GM19023 (cell line): ENCODE data around the gene ARL17B.
"Not testable (repeated sequence)": the region's sequence is repeated elsewhere in the genome, so short reads cannot be mapped to it uniquely, and the experiment has no call there.

ENCODE experiments used
- ATAC-seq: cut with Tn5 transposase; IDR thresholded peaks from one replicate; pipeline ENCODE4 v1.9.1; 2021; ENCODE audit warnings: mild to moderate bottlenecking, moderate library complexity; ENCODE audit not compliant: unreplicated experiment

Gene ARL17B

DNA sequence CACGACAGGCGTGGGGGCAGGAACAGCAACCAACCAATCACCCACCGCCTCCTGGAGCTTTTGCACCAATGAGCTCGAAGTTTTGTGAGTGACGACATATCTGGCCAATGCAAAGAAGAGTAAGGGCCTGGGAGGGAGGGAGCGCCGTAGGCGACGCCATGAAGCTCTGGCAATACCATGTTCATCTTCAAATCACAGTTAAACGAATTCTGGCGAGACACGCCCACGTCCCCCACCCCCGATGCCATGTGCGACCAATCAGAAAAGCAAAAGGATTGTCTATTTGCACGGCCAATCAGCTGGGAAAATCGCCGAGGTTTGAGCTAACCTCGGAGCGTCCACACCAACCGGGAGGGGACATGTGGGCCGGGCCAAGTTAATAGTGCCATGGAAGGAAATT, at the start of gene ARL17B:
Gene ARL17B (minus strand): TSS at position 12 of the 400 bp plus-strand sequence. CDS start 3,369 bp downstream, outside the sequence.
- peak; percentile 97 for ATAC-seq

DNA sequence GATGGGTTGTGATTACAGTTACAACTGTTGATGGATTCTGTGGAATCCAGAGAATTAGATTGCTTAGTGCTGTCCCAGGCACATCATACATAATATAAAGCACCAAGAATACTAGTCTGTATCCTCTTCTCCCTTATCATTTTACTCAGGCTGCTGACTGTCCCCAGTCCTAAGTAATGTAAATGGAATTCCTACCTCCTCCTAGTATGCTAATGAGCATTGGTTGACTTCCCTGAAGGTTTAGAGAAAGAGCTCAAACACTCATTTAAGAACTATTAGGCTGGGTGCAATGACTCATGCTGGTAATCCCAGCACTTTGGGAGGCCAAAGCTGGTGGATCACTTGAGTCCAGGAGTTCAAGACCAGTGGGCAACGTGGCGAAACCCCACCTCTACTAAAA, 48.3 kb upstream of the ARL17B start:
- not testable (repeated sequence) for ATAC-seq

DNA sequence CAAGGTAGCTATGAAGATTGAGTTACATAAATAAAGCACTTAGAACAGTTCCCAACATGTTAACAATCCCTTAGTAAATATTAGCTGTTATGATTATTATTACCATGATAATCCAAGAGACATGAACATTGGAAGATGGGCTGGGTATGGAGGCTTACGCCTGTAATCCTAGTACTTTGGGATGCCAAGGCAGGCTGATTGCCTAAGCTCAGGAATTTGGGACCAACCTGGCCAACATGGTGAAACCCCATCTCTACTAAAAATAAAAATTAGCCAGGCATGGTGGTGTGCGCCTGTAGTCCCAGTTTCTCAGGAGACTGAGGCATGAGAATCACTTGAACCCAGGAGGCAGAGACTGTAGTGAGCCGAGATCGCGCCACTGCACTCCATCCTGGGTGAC, 45.6 kb upstream of the ARL17B start:
- not testable (repeated sequence) for ATAC-seq

DNA sequence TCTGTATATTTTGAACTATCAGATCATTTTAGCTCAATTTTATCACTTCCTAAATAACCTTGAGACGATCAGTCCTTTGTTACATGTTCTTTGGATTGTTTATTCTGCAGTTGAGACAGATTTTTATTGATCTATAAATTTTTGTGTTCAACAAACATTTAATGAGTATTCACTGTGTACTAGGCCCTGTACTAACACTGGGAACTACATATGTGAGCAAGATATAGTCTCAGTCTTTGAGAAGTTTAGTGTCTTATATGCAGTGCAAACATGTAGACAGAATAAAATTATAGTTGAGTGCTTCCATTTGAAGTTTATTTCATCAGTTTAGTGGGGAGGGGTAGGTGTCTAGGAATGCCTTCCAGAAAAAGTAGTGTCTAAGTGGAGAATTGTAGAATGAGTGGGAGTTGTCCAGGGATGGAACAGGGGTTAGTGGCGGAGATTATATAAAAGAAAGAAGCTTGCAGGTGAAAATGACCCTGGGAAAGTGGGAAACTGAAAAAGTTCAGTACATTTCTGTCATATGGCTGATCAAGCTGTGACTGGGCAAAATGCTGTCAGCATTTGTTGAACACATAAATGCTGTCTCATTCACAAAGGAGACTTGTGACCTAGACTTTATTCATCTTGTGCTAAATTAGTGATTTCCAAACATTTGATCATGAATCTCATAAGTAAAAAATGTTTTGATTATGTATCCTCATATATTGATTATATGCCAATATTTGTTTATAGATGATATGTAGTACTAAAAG, 39.6 kb upstream of the ARL17B start:
- ATAC-seq, result not testable (repeated sequence)

DNA sequence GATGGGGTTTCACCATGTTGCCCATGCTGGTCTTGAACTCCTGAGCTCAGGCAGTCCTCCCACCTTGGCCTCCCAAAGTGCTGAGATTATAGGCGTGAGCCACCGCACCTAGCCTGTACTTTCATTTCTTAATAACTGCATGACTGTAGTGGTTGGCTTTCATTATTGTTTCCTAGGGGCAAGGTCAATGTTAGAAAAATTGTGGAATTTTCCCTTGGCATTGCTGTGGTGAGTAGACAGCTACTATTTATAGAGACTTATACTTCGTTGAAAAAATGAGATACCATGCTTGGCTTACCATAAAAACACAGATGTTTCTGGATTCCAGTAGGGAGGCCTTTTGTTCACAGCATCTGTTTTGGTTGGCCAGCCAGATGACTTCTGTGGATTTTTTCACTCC, 39.0 kb upstream of the ARL17B start:
- ATAC-seq, result not testable (repeated sequence)

DNA sequence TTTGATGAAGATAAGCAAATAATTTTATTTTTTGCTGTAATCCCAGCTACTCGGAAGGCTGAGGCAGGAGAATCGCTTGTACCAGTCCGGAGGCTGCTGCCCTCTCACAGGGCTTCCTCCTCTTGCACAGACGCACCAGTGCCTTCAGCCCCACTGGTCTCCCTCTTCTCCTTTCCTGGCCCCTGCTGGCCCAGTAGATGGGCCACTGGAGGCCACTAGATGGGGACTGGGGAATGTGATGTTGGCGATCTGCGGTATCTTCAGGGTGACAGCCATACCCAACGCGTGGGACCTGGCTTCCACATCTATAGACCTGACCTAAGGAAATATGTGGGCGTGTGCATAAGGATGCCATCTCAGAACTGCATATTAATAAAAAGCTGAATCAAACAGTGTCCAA, 38.4 kb upstream of the ARL17B start:
- not testable (repeated sequence) for ATAC-seq

DNA sequence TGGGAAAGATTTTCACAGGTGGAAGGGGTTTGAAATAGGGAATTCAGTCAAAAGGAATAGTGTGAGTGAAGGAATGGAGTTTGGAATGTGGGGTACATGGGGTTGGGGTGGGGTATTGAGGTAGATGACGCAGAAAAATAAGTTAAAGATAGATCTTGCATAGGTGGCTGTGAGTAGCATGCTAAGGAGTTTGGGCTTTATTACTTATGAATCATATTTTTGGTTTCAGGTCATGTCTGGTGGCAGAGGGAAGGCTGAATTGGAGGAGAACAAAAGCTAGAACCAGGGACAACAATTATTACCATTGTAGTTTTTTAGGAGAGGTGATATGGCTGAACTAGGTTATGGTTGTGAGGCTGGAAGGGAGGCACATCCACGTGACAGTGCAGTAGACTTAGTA, 34.7 kb upstream of the ARL17B start:
- not testable (repeated sequence) for ATAC-seq

DNA sequence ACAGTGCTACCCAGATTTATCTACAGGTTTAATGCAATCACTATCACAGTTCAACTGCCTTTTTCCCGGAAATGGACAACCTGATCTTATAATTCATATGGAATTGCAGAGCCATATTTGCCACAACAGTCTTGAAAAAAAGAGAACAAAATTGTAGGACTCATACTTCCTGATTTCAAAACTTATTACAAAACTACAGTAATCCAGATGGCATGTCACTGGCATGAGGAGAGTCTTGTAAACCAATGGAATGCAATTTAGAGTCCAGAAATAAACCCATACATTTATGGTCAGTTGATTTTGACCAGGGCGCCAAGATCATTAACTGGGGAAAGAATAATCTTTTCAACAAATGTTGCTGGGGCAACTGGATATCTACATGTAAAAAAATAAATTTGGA, 32.1 kb upstream of the ARL17B start:
- ATAC-seq, result not testable (repeated sequence)

DNA sequence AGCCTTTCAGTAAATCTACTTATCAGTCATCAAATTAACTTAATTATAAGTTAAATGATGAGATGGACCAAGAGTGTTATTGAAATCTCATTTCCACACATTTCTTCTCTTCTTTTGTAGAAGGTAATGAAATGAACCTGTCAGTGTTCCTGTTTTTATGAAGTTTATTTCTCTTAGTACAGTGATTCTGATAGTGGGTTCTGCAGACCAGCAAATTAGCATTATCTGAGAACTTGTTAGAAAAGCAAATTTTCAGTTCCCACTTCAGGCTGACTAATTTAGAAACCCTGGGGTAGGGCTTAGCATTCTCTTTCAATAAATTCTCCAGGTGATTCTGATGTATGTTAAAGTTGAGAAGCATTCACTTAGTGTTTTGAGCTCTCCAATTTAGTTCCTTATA, 23.9 kb upstream of the ARL17B start:
- ATAC-seq, result not testable (repeated sequence)

DNA sequence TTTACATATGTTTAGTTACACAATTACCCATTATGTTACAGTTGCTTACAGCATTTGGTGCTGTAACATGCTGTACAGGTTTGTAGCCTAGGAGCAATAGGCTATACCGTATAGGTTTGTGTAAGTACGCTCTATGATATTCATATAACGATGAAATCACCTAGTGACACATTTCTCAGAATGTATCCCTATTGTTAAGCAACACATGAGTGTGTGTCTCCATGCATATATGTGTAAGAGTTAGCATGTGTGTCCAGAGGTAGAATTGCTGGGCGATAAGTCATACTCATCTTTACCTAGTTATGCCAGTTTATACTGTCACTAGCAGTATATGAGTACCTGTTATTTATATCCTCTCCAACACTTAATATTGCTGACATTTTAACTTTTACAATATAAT, 21.6 kb upstream of the ARL17B start:
- ATAC-seq, result not testable (repeated sequence)

DNA sequence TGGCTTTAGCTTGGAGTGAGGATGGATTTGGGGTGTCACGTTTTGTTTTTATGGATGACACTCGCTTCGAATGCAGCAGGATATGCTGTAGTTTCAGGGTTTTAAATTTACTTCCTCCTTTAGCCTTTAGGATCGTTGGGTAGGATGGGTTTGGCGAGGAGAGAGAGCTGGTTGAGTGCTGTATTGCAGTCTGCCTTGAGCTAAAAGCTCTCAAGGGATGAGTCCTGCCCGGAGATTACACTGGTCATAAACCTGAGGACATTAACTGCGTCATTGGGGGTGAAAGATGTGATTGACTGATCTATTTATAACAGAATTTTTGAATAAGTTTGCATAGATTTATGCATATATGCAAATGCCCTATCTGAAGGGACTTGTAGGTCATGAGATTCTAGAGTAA, 11.9 kb upstream of the ARL17B start:
- not testable (repeated sequence) for ATAC-seq

DNA sequence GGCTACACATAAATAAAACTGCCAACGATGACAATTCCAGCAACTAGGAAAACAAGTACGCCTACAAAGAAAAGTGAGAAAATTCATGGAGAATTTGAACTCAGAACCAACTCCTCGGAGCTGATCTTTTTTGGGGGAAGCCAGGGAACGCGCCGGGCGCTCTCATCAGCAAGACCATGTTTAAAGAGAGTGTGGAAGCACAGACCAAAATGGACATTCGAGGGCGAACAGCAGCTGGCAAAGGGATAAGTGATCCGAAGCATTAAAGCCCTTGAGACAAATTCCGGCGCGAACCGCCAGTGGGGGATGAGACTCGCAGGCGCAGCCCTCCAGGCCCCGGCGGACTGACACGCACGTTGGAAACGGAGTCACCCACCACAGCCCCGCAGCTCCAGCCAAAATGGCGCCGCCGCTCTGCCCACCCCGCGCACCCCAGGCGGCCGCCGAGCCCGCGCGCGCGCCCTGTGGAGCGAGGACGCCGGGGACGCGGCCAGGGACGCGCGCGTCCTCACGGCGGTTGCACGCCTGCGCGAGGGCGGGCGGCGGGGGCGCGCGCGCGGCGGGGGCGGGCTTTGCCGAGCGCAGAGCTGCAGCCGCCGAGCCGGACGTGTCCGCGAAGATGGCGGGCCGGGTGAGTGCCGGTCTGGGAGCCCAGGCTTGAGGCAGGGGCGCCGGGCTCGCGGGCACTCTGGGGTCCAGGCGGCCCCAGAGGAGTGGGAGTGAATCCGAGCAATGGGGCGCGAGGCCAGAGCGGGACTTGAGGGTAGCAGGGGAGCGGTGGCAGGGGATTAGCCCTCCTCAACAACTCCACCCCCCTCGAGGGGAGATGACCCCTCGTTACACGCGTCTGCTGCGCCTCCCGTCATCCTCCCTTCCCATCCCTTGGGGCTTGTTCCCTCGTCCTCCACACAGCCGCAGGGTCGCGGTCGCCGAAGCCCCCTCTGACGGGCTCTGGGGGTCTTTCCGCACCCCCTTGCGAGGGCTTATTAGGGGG, 11.0 kb upstream of the ARL17B start:
- peak; percentile 66 for ATAC-seq

DNA sequence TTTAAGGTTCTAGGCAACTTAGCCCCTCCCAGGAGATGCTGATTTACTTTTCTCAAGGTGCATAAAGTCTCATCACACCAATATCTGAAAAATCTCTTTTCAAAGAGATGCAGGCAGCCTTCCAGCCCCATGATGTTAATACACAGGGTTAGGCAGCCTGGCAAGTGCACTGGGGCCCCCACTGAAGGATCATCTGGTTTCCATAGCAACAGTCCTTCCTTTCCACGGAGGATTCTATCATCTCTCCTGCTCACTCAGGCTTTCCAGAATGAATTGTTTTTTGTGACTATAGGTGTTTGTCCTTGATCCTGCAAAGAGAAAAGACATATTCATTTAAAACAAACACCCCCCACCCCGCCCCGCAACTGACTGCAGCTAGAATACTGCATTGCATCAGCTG, 6.0 kb upstream of the ARL17B start:
- ATAC-seq, result not testable (repeated sequence)

DNA sequence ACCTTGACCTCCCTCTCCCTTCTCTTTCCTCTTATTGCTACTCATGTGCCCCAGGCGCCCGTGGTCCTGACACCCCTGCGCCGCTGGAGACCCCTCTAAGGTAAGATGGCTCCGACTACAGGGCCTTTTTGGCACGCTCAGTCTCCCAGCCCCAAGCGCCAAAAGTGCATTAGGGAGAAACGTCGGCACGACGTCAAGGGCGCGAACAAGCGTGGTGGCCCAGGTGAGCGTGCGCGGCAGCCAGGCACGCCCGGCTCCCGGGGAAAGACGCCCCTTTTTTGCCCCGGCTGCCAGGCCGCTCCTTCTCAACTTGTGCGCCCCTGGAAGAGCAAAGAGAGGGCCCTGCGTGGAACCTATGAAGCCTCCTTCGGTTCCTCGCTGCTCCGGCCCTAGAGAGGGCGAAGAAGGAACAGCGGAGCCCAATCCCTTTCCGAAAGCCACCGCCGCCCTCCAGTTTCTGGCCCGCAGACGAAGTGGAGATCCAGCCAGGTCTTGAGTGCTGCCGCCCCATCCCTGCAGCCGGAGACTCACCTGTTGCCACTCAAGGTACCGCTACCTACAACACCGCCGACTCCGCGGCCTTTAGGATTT, 326 bp downstream of the ARL17B start:
- peak; percentile 54 for ATAC-seq

DNA sequence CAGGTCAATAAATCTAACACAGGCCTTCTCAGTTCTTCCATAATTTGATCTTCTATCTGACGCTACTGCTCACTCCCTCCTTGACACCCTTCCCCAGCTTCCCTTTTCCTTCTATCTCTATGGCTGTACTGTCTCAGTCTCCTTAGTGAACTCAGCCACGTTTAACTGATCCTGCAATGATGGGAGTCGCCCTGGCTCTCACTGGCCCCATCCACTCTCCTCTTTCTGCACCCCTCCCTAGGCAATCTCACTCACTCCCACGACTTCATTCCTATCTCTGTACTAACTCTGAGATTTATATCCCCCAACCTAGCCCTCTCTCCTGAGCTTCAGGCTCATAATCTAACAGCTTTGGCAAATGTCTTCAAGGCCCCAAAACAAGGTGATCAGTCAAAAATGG, 7.7 kb downstream of the ARL17B start:
- ATAC-seq, result not testable (repeated sequence)

DNA sequence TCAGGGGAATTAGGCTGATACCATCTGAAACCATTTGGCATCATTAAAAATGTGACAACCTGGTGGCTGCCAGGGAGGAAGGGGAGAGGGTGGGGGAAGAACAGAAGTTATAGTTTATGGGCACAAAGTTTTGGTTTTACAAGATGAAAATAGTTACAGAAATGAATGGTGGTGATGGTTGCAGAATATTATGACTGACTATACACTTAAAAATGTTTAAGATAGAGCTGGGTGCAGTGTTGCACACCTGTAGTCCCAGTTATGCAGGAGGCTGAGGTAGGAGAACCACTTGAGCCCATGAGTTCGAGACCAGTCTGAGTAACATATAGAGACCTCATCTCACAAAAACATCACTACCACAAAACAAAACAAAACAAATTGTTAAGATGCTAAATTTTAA, 12.5 kb downstream of the ARL17B start:
- not testable (repeated sequence) for ATAC-seq

DNA sequence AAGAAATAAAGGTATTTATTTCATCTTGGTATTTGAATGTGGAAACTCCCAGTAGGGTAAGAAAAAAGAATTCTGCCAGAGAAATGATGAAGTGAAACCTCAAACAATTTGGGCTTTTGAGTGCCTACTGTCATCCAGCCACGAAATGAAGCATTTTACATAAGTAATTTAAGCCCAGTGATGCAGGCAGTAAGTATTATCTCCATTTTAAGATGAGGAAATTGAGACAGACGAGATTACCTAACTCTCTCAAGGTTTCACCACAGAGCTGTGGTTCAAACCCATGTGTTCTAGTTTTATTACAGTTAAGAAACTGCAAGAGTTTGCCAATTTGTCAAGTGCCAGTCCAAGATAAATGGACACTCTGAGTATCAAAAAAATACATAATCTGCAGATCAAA, 13.2 kb downstream of the ARL17B start:
- ATAC-seq, result not testable (repeated sequence)

DNA sequence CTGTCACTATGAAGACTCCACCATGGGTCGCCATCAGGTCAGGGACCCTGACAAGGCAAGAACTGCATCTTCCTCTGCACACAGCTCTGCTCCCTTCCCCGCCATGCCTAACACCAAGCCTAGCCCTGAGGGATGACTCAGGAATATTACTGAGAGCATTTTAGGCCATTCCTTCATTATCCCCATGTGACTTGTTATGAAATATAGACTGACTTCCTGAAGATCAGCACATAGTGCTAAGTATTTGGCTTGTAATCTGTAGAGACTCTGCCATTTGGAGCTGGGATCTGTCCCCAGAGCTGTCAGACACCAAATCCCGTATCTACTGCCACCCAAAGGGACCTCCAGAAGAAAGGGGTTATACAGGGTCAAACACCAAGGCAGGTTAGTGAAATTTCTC, 19.4 kb downstream of the ARL17B start:
- ATAC-seq, result not testable (repeated sequence)

DNA sequence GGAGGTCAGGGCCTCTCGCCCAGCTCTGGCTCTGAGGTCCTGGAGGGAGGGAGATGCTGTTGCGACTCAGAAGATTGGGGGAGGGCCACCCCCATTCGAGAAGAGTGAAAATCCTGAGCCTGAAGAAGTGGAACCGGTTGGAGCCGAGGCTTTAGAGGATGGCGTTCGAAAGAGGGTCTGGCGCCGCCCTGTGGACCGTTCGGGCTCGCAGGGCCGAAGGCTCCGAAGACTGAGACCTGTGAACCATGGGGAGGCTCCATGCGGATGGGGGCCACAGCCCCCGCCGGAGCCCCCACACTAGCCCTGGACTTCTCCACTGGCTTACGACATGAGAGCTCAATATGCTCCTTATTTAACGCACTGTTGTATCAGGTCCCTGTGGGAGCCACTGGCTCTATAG, 20.3 kb downstream of the ARL17B start:
- not testable (repeated sequence) for ATAC-seq

DNA sequence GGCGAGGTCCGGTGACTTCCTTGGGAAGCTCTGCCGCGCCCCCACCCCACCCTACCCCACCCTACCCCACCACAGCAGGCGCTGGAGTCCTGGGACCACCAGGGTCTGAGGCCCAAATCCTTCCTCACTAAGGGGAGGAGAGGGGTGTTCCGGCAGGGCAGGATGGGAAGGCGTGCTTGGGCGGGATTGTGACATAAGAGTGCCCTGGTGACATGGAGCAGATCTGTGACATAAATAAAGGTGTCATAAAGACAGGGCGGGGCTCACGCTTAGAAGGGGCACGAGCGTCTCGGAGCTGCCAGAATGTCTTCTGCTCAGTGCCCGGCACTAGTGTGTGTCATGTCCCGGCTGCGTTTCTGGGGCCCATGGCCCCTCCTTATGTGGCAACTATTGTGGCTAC, 66.7 kb downstream of the ARL17B start, which contains the start of gene LRRC37A:
Gene LRRC37A (plus strand): TSS at position 301 of the 400 bp plus-strand sequence. CDS start 3 bp downstream, at position 304.
- not testable (repeated sequence) for ATAC-seq

DNA sequence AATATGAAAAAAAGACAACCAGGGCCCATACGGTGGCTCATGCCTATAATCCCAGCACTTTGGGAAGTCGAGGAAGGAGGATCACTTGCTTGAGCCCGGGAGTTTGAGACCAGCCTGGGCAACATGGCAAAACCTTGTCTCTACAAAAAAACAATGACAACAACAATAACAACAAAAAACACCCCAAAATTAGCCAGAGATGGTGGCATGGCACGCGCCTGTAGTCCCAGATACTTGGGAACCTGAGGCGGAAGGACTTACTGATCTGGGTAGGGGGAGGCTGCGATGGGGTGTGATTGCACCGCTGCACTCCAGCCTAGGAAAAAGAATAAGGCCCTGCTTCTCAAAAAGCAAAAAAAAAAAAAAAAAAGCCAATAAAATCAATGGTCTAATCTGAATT, 69.9 kb downstream of the ARL17B start:
- not testable (repeated sequence) for ATAC-seq
